GM10266 (cell line): ENCODE data around the gene XRCC5.

Source experiments
- DNase-seq: peaks from one replicate; pipeline ENCODE4 v3.0.0; 2012; ENCODE audit errors: extremely low spot score
- CTCF ChIP-seq: IDR thresholded peaks from 2 replicates; pipeline ENCODE4 v1.5.1; 2012; ENCODE audit warnings: mild to moderate bottlenecking, low read depth; ENCODE audit not compliant: control insufficient read depth, insufficient read depth; ENCODE audit errors: missing control alignments

Gene XRCC5

DNA sequence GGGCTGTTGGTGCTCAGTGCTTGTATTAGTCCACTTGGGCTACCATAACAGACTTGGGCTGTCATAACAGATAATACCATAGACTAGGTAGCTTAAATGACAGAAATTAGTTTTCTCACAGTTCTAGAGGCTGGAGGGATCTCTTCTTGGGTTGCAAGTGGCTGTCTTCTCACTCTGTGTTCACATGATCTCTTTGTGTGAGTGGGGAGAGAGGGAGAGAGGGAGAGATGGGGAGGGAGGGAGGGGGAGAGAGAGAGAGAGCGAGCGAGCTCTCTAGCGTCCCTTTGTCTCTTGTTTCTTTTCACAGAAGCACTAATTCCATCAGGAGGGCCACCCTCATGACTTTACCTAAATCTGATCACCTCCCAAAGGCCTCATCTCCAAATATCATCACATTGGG is 4.5 kb upstream of the XRCC5 start:
- no peak for TF ChIP-seq CTCF
- DNase-seq, result no peak

DNA sequence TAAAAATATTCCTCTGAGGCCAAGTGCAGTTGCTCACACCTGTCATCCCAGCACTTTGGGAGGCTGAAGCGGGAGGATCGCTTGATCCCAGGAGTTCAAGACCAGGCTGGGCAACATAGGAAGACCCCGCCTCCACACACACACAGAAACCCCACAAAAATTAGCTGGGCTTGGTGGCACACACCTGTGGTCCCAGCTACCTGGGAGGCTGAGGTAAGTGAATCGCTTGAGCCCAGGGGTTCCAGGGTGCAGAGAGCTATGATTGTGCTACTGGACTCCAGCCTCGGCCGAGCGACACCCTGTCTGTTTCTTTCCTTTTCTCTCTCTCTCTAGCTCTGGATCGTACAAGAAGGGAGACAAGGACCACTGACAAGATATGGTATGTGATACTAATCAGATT is 1.8 kb upstream of the XRCC5 start:
- TF ChIP-seq CTCF, result no peak
- no peak for DNase-seq

DNA sequence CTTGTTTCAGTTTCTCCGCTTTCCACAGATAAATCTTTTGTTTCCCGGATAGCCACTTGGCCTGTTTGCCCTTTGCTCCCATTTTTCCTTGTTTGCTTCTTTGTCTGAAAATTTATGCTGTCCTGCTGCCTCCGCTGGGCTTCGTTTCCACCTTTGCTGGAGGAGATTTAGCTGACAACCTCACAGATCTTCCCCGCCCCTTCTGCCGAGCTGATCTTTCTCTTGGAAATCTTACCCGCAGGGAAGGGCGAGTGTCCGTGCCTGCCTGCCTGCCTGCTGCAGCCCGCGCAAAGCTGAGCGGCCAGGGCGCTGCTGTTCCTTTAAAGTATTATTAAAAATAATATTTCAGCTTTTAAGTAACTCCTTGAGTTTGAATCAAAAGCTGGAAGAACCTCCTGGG is 1.4 kb upstream of the XRCC5 start:
- TF ChIP-seq CTCF, result no peak
- no peak for DNase-seq

DNA sequence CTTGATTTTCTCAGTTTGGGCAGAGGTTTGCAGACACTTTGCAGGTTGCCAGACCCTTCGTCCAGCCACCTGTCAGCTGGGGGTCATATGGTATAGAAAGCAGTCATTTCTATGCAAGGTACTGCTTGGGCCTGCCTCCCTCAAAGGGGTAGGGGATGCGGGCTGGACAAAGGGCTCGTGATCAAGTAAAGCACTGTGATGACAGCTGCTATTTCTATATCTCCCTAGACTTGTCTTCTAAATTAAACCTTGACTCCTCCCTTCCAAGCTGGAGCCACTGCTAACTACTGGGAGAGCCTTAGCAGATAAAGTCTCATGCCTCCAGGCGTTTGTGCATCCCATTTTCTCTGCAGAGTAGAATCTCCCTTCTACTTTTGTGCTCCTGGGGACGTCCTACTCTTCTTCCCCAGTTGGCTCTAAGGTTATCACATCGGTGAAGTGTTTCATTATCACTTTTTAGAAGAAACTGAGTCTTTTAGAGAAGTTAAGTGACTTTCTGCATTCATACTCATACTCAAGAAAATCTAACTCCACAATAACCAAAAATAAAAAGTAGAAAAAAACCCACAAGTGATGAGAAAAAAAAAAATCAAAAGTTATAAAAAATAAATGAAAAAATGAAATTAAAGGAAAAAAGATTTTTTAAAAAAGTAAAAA is 710 bp upstream of the XRCC5 start:
- TF ChIP-seq CTCF, result no peak
- DNase-seq, result no peak

DNA sequence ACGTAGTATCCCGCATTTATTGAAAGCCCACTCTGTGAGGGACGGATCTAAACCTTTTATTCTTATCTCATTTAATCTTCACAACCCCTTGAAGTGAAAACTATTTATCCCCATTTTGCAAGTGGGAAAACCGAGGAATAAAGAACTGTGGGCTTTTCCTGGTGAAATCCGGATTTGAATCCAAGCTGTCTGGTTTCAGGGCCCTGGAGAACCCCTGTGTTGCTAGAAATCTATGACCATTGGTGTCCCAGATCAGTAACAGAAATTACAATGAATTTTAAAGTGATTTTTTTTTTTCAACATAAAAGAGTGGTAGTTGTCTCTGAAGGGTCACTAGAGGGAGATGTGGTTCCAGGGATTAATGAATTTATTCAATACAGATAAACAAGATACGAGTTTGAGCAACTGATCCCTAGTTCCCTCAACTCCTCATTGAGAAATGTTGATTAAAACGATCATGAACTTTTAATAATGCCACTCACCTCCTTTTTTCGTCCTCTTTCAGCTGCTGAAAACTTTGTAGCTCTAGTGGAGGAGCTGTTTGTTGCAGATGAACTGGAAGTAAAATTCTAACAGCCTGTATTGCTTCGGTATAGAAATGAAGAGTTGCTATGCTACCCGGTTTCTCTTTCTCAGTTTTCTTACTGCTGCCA is 940 bp downstream of the XRCC5 start:
- peak; percentile 51 for TF ChIP-seq CTCF
- no peak for DNase-seq

GRCh38 chr2:216110620-216111019 is 1.5 kb downstream of the XRCC5 start:
- no peak for DNase-seq
- no peak for TF ChIP-seq CTCF

GRCh38 chr2:216111122-216111521 is 2.0 kb downstream of the XRCC5 start:
- DNase-seq, result no peak
- no peak for TF ChIP-seq CTCF
